ENCODE measurements around the gene ZBTB17. TPM values are rescaled to one million over a fixed set of nuclear protein-coding genes. Genes with fewer than 3 reads are reported as not detected.

ZBTB17 gene
- polyA plus RNA-seq, 2 of the 4 experiments (the other 2 are of a cell fraction): 13.8 to 16.5 TPM

- DNase-seq (ENCODE audit: low read depth in 1 of 2, low spot score in 1 of 2): no peak
- Histone ChIP-seq H3K4me1 (peaks cover 7% of the 10 kb centered on the region; the same call in 1 of the 3 replicates), H3K27ac (no peak overlapping the region), H3K4me2 (no peak overlapping the region), H3K4me3 (no peak overlapping the region), H3K9me3 (no peaks in the 10 kb centered on the region)
- no peak for FAIRE-seq
- ChIA-PET POLR2A (no interaction called here), CTCF (interaction anchor here (1.0 to 1.2 kb wide), 2 partner anchors 9 to 34 kb away, joined by 4 to 6 read pairs; no protein-coding TSS in a partner anchor)
- 91% methylated on average over 5 of the region's 5 CpGs for WGBS (ENCODE audit: missing lambda C conversion rate)
- TF ChIP-seq RARB (CRISPR knock-in tag; IDR thresholded peaks at IDR 0.05) (no peak), JUNB (IDR thresholded peaks at IDR 0.05) (no peak), RAD21 (conservative IDR thresholded peaks at IDR 0.05 in 1 of 2, IDR thresholded peaks at IDR 0.05 in 1 of 2) (no peak), NFE2L2 (conservative IDR thresholded peaks at IDR 0.05; ENCODE audit: low read length) (no peak), BHLHE40 (IDR thresholded peaks at IDR 0.05; ENCODE audit: low read depth, low read length) (no peak), PBX3 (IDR thresholded peaks at IDR 0.05) (no peak), HOXB5 (CRISPR knock-in tag; IDR thresholded peaks at IDR 0.05) (no peak), CBX8 (IDR thresholded peaks at IDR 0.05) (no peak), HOXB13 (CRISPR knock-in tag; IDR thresholded peaks at IDR 0.05; ENCODE audit: low read depth) (no peak), GATA3 (IDR thresholded peaks at IDR 0.05; ENCODE audit: borderline replicate concordance) (no peak), EP300 (IDR thresholded peaks at IDR 0.05) (no peak), MAFK (IDR thresholded peaks at IDR 0.05; ENCODE audit: partially characterized antibody) (no peak), MYC (IDR thresholded peaks at IDR 0.05; ENCODE audit: borderline replicate concordance, low read length) (no peak), ZSCAN20 (CRISPR knock-in tag; IDR thresholded peaks at IDR 0.05) (no peak), HEYL (CRISPR knock-in tag; IDR thresholded peaks at IDR 0.05) (no peak), SMC3 (IDR thresholded peaks at IDR 0.05) (no peak), E2F6 (IDR thresholded peaks at IDR 0.05; ENCODE audit: borderline replicate concordance, low read depth) (no peak)
- TF ChIP-seq, protein P1, sequence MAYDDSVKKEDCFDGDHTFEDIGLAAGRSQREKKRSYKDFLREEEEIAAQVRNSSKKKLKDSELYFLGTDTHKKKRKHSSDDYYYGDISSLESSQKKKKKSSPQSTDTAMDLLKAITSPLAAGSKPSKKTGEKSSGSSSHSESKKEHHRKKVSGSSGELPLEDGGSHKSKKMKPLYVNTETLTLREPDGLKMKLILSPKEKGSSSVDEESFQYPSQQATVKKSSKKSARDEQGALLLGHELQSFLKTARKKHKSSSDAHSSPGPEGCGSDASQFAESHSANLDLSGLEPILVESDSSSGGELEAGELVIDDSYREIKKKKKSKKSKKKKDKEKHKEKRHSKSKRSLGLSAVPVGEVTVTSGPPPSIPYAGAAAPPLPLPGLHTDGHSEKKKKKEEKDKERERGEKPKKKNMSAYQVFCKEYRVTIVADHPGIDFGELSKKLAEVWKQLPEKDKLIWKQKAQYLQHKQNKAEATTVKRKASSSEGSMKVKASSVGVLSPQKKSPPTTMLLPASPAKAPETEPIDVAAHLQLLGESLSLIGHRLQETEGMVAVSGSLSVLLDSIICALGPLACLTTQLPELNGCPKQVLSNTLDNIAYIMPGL (CRISPR knock-in tag; IDR thresholded peaks at IDR 0.05; ENCODE audit: borderline replicate concordance): no peak
- no peak for ATAC-seq
Measured at GRCh38 chr1:15960808-15961207, 15.1 kb downstream of the ZBTB17 start.

DNA sequence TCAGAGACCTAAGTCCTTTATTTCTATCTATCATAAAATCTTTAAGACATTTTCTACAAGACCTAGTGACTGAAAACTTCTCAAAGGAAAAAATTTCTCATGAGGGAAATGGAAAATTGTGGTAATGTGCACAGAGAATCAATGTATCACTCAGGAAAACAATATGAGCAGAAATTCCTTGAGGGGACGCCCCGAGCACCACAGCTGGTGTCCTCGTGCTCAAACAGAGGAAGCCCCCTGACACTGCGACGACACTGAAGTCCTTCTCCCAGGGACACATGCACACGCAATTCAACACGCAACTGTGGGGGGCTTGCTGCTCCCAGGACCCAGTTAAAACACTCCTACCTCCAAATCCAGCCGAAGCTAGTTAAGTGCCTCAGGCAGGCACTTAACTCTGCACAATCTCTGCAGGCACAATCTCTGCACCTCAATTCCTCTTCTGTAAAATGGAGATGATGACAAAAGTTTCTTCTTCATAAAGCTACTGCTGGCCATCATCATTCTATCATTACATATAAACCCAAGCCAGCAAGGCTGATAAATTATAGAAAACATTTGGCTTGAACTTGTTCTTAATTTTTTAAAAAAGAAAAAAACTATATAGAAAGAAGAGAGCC, 16.0 kb downstream of the ZBTB17 start:
- CTCF ChIA-PET: interaction anchor here (1.0 kb wide), 1 partner anchor 8 kb away, joined by 4 read pairs; no protein-coding TSS in a partner anchor
- POLR2A ChIA-PET: no interaction called here
- FAIRE-seq (no peak), DNase-seq (ENCODE audit: low read depth in 1 of 2, low spot score in 1 of 2) (no peak), ATAC-seq (no peak)
- Histone ChIP-seq H3K4me3 (no peak overlapping the region), H3K4me2 (no peak overlapping the region), H3K9me3 (no peaks in the 10 kb centered on the region), H3K27ac (no peak overlapping the region), H3K4me1 (0 out of 3 replicates have a peak, but pooled peaks cover 3% of the 10 kb centered on the region)
- WGBS (ENCODE audit: missing lambda C conversion rate): 88% methylated on average over 8 of the region's 8 CpGs
- TF ChIP-seq, protein P2, sequence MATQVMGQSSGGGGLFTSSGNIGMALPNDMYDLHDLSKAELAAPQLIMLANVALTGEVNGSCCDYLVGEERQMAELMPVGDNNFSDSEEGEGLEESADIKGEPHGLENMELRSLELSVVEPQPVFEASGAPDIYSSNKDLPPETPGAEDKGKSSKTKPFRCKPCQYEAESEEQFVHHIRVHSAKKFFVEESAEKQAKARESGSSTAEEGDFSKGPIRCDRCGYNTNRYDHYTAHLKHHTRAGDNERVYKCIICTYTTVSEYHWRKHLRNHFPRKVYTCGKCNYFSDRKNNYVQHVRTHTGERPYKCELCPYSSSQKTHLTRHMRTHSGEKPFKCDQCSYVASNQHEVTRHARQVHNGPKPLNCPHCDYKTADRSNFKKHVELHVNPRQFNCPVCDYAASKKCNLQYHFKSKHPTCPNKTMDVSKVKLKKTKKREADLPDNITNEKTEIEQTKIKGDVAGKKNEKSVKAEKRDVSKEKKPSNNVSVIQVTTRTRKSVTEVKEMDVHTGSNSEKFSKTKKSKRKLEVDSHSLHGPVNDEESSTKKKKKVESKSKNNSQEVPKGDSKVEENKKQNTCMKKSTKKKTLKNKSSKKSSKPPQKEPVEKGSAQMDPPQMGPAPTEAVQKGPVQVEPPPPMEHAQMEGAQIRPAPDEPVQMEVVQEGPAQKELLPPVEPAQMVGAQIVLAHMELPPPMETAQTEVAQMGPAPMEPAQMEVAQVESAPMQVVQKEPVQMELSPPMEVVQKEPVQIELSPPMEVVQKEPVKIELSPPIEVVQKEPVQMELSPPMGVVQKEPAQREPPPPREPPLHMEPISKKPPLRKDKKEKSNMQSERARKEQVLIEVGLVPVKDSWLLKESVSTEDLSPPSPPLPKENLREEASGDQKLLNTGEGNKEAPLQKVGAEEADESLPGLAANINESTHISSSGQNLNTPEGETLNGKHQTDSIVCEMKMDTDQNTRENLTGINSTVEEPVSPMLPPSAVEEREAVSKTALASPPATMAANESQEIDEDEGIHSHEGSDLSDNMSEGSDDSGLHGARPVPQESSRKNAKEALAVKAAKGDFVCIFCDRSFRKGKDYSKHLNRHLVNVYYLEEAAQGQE (IDR thresholded peaks at IDR 0.05): no peak
- TF ChIP-seq PBX3 (IDR thresholded peaks at IDR 0.05) (no peak), FOXS1 (CRISPR knock-in tag; IDR thresholded peaks at IDR 0.05) (no peak), POLR2AphosphoS2 (conservative IDR thresholded peaks at IDR 0.05; ENCODE audit: low read length) (no peak), SMC3 (IDR thresholded peaks at IDR 0.05) (no peak), HEYL (CRISPR knock-in tag; IDR thresholded peaks at IDR 0.05) (no peak), KDM1A (IDR thresholded peaks at IDR 0.05; ENCODE audit: low read depth) (no peak), E2F6 (IDR thresholded peaks at IDR 0.05; ENCODE audit: borderline replicate concordance, low read depth) (no peak)
- TF ChIP-seq, protein P1 (CRISPR knock-in tag; IDR thresholded peaks at IDR 0.05; ENCODE audit: borderline replicate concordance): no peak
- TF ChIP-seq, protein P3, sequence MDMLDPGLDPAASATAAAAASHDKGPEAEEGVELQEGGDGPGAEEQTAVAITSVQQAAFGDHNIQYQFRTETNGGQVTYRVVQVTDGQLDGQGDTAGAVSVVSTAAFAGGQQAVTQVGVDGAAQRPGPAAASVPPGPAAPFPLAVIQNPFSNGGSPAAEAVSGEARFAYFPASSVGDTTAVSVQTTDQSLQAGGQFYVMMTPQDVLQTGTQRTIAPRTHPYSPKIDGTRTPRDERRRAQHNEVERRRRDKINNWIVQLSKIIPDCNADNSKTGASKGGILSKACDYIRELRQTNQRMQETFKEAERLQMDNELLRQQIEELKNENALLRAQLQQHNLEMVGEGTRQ (IDR thresholded peaks at IDR 0.05): no peak
